ENCODE data around the gene ACP7. TPM values are rescaled to one million over a fixed set of nuclear protein-coding genes. Genes with fewer than 3 reads are reported as not detected.
"Not testable (repeated sequence)": the region's sequence is repeated elsewhere in the genome, so short reads cannot be mapped to it uniquely, and the experiment has no call there.

ACP7 gene
- total and polyA plus RNA-seq, 2 experiments from 2014 or later, result 0.30 TPM; not detected in 1

DNA sequence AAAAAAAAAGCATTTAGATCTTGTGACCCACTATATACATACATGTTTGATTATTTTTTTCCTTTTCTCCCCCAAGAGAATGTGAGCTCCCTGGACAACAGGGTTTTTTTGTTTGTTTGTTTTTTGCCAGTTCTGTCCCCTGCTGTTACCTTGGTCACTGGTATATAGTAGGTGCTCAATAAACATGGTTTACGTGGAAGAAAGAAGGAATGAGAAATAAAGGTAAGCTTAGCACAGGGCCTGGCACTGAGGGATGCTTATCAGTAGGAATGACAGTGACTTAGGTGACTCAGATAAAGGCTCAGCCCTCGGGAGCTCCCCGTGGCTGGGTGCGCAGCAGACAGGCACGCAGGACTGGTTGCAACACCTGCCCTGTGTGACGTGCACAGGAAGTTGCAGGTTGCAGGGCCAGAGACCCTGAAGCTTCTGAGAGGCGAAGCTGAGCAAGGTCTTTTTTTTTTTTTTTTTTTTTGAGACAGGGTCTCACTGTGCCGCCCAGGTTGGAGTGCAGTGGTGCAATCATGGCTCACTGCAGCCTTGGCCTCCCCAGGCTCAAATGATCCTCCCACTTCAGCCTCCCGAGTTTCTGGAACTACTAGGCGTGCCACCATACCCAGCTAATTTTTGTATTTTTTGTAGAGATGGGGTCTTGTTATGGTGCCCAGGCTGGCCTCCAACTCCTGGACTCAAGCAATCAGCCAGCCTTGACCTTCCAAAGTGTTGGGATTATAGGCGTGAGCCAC is 31.1 kb downstream of the ACP7 start:
- Histone ChIP-seq H3K4me3 (no peak overlapping the region), H3K27me3 (replicated peaks; ENCODE audit: insufficient read depth) (no peaks in the 10 kb centered on the region), H2AFZ (no peak overlapping the region), H3K36me3 (ENCODE audit: low read depth) (no peaks in the 10 kb centered on the region), H3K4me1 (ENCODE audit: insufficient read depth) (no peaks in the 10 kb centered on the region), H3K4me2 (ENCODE audit: unreplicated experiment) (no peak overlapping the region), H3K9me2 (ENCODE audit: insufficient read depth) (no peaks in the 10 kb centered on the region), H3K79me2 (ENCODE audit: insufficient read depth) (no peaks in the 10 kb centered on the region), H3K9ac (no peak overlapping the region), H3K27ac (no peak overlapping the region), H3F3A (ENCODE audit: insufficient read depth) (no peaks in the 10 kb centered on the region), H4K20me1 (ENCODE audit: insufficient read depth) (no peaks in the 10 kb centered on the region), H3K9me3 (ENCODE audit: low read depth) (no peaks in the 10 kb centered on the region)
- TF ChIP-seq EZH2 (IDR thresholded peaks at IDR 0.05; ENCODE audit: insufficient read depth, poor library complexity, severe bottlenecking), result no peak
- no peak for TF ChIP-seq EZH2phosphoT487 (IDR thresholded peaks at IDR 0.05; ENCODE audit: insufficient read depth, low read depth)
- in situ Hi-C loops (cut with MboI), result no loop called here
- no peak for DNase-seq
- 72 to 74% methylated on average over 11 of the region's 11 CpGs for WGBS, 2 experiments (ENCODE audit: low coverage in 1 of 2, low lambda C conversion rate in 2 of 2, missing lambda C conversion rate in 2 of 2)

DNA sequence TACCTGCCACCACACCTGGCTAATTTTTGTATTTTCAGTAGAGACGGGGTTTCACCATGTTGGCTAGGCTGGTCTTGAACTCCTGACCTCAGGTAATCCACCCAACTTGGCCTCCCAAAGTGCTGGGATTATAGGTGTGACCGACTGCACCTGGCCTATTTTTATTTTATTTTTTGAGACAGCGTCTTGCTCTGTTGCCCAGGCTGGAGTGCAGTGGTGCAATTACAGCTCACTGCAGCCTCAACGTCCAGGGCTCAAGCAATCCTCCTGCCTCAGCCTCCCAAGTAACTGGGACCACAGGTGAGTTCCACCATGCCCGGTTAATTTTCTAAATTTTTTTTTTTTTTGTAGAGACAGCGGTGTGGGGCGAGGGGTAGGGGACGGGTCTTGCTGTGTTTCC is 32.9 kb downstream of the ACP7 start:
- H3K27ac ChIP-seq; H3K9me3 ChIP-seq (ENCODE audit: low read depth); H3K79me2 ChIP-seq (ENCODE audit: insufficient read depth); H3K9ac ChIP-seq; H3K36me3 ChIP-seq (ENCODE audit: low read depth); H3K9me2 ChIP-seq (ENCODE audit: insufficient read depth); H3F3A ChIP-seq (ENCODE audit: insufficient read depth); H3K4me1 ChIP-seq (ENCODE audit: insufficient read depth); H4K20me1 ChIP-seq (ENCODE audit: insufficient read depth); H3K4me2 ChIP-seq (ENCODE audit: unreplicated experiment); DNase-seq; H3K4me3 ChIP-seq; H2AFZ ChIP-seq; in situ Hi-C loops (cut with MboI); H3K27me3 ChIP-seq (replicated peaks; ENCODE audit: insufficient read depth): not testable (repeated sequence)
- WGBS, 2 experiments (ENCODE audit: low coverage in 1 of 2, low lambda C conversion rate in 2 of 2, missing lambda C conversion rate in 2 of 2), result 62 to 70% methylated on average over 8 of the region's 8 CpGs

GRCh38 chr19:39119830-39120229 is 35.7 kb downstream of the ACP7 start:
- no peaks in the 10 kb centered on the region for H3K9me3 ChIP-seq (ENCODE audit: low read depth)
- H3K79me2 ChIP-seq (ENCODE audit: insufficient read depth), result no peaks in the 10 kb centered on the region
- H4K20me1 ChIP-seq (ENCODE audit: insufficient read depth), result no peaks in the 10 kb centered on the region
- in situ Hi-C loops (cut with MboI), result loop anchor here (5.0 kb wide), 1 partner anchor 212 kb away; no protein-coding TSS in a partner anchor
- H3K4me3 ChIP-seq, result no peak overlapping the region
- H3K36me3 ChIP-seq (ENCODE audit: low read depth), result no peaks in the 10 kb centered on the region
- H2AFZ ChIP-seq, result no peak overlapping the region
- no peaks in the 10 kb centered on the region for H3K27me3 ChIP-seq (replicated peaks; ENCODE audit: insufficient read depth)
- WGBS, 2 experiments (ENCODE audit: low coverage in 1 of 2, low lambda C conversion rate in 2 of 2, missing lambda C conversion rate in 2 of 2), result 31 to 89% methylated on average over 1 of the region's 1 CpG
- H3K4me1 ChIP-seq (ENCODE audit: insufficient read depth), result no peaks in the 10 kb centered on the region
- no peak for TF ChIP-seq EZH2 (IDR thresholded peaks at IDR 0.05; ENCODE audit: insufficient read depth, poor library complexity, severe bottlenecking)
- no peak for TF ChIP-seq EZH2phosphoT487 (IDR thresholded peaks at IDR 0.05; ENCODE audit: insufficient read depth, low read depth)
- DNase-seq, result no peak
- H3K9me2 ChIP-seq (ENCODE audit: insufficient read depth), result no peaks in the 10 kb centered on the region
- no peak overlapping the region for H3K9ac ChIP-seq
- H3K4me2 ChIP-seq (ENCODE audit: unreplicated experiment), result no peak overlapping the region
- no peak overlapping the region for H3K27ac ChIP-seq
- no peaks in the 10 kb centered on the region; the same call in 1 of the 2 replicates for H3F3A ChIP-seq (ENCODE audit: insufficient read depth)

GRCh38 chr19:39122934-39123731 is 39.0 kb downstream of the ACP7 start:
- no peak overlapping the region for H3K9ac ChIP-seq
- H3K27me3 ChIP-seq (replicated peaks; ENCODE audit: insufficient read depth), result no peaks in the 10 kb centered on the region
- no peaks in the 10 kb centered on the region for H3K36me3 ChIP-seq (ENCODE audit: low read depth)
- H2AFZ ChIP-seq, result no peak overlapping the region
- H3K4me3 ChIP-seq, result no peak overlapping the region
- peaks cover under 1% of the 10 kb centered on the region for H3K4me1 ChIP-seq (ENCODE audit: insufficient read depth)
- H3K9me2 ChIP-seq (ENCODE audit: insufficient read depth), result no peaks in the 10 kb centered on the region
- TF ChIP-seq EZH2phosphoT487 (IDR thresholded peaks at IDR 0.05; ENCODE audit: insufficient read depth, low read depth) (no peak), EZH2 (IDR thresholded peaks at IDR 0.05; ENCODE audit: insufficient read depth, poor library complexity, severe bottlenecking) (no peak)
- in situ Hi-C loops (cut with MboI), result loop anchor here (5.0 kb wide), 1 partner anchor 209 kb away; no protein-coding TSS in a partner anchor
- no peaks in the 10 kb centered on the region; the same call in 1 of the 2 replicates for H3F3A ChIP-seq (ENCODE audit: insufficient read depth)
- no peak for DNase-seq
- peaks cover 26% of the 10 kb centered on the region for H3K79me2 ChIP-seq (ENCODE audit: insufficient read depth)
- no peak overlapping the region for H3K4me2 ChIP-seq (ENCODE audit: unreplicated experiment)
- no peak overlapping the region for H3K27ac ChIP-seq
- H3K9me3 ChIP-seq (ENCODE audit: low read depth), result no peaks in the 10 kb centered on the region
- WGBS, 2 experiments (ENCODE audit: low coverage in 1 of 2, low lambda C conversion rate in 2 of 2, missing lambda C conversion rate in 2 of 2), result 63 to 65% methylated on average over 18 of the region's 18 CpGs
- H4K20me1 ChIP-seq (ENCODE audit: insufficient read depth), result no peaks in the 10 kb centered on the region

Measured in GM23248 (cell line).